Measurements from ENCODE around the gene DNM1.

DNA sequence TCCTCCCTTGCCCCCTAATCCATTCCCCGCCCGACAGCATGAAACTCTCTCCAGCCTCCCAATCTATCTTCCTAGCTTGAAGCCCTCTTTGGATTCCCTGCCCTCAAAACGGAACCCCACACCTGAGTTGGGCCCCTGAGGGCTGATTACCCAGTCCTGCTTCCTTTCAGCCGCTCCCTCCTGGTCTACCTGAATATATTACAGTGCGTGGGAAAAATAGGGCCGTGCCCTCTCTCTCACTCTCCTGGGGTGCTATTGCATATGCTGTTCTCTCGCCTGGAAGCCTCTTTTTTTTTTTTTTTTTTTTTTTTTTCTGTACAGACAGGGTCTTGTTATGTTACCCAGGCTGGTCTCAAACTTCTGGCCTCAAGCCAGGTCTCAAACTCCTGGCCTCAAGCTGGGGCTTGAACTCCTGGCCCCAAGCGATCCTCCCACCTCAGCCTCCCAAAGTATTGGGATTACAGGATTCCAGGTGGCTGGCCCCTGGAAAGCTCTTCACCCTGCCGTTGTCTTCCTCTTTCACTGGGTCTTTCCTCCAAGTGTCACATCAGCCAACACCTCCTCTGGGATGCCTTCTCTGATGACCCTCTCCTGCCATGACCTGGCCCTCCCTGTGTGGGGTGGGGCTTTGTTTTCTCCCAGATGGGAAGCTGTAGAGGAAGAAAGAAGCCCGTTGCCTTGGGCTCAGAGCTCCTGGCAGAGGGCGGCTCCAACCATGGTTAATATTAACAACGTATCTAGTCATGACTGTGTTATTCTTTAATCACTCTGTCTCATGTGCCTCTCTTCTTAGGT lies 8.2 kb downstream of the DNM1 start:
- no peak for TF ChIP-seq CTCF (IDR thresholded peaks at IDR 0.05)
- no peak for TF ChIP-seq POLR2A (IDR thresholded peaks at IDR 0.05)

Measured in thyroid gland (tissue), 4 donors.